GM19099 (cell line): ENCODE measurements around the gene SIGLEC12.

Experiments used
- POLR2A ChIP-seq: IDR thresholded peaks from 3 replicates; pipeline ENCODE4 v1.6.1; 2011; ENCODE audit warnings: low read depth; ENCODE audit not compliant: insufficient read length; ENCODE audit errors: extremely low read depth

Gene SIGLEC12

GRCh38 chr19:51535535-51535934 lies 33.9 kb upstream of the SIGLEC12 start:
- no peak for TF ChIP-seq POLR2A

DNA sequence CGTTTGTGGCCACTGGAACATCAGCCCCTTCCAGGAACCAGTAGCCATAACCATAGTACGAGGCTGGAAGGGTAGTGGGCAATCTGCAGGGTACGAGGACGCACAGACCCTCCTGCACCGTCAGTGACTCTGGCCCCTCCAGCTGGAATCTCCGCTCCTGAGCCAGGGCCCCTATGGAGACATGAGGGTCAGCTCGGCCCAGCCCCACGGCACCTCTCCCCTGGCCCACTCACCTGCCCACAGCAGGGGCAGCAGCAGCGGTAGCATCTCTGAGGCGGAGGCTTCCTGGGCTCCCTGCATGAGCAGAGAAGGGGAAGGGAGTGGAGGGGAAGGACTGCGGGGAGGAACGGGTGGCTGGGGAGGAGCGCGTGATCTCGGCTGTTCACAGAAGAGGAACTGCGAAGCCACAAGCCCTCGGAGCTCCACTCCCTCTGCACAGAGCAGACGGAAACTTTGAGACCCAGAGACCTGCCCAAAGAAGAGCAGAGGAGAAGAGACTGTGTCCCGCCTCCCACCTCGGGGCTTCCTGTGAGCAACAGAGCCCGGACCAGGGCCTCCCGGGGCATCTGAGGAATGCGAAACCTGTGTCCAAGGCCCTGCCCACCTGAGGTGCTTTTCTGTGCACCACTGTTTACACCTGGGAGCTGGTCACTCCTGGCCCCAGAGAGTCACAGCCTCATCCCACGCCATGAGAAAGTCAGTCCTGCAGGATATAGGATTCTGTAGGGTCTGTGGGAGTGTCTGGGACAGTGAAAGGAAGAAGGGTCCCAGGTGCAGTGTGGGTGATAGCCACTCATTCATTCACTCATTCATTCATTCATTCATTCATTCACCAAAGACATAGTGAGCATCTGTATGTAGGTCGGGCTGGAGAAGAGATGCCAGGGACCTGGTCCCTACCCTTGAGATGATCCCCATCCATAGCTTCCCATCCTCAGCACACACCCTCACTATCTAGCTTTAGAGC lies 30.0 kb upstream of the SIGLEC12 start, which contains the start of gene SIGLEC6:
Gene SIGLEC6, minus strand, starts transcription at position 322 of the 967 bp plus-strand sequence. Its CDS starts 22 bp downstream, at position 300.
- TF ChIP-seq POLR2A, result no peak

- TF ChIP-seq POLR2A, result no peak
Observed at GRCh38 chr19:51530616-51531015, 29.0 kb upstream of the SIGLEC12 start.

DNA sequence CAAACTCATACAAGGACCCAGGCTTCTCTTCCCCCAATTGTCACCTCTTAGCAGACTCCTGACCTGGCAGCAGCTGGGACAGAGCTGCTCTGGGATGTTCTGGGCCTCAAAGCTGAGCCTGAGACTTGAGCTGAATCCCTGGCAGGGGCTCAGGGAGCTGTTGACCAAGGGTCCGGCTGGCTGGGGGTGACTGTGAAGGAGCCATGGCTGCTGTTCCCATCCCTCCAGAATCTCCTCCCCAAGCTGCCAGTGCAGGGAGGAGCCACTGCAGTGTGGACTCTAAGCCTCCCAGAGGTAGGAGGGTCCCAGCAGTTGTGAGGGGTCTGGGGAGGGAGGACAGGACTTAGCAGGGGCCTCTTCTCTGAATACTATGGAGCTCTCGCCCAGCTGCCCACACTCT lies 27.7 kb upstream of the SIGLEC12 start:
- TF ChIP-seq POLR2A, result no peak

GRCh38 chr19:51525651-51526050 lies 24.1 kb upstream of the SIGLEC12 start:
- no peak for TF ChIP-seq POLR2A

DNA sequence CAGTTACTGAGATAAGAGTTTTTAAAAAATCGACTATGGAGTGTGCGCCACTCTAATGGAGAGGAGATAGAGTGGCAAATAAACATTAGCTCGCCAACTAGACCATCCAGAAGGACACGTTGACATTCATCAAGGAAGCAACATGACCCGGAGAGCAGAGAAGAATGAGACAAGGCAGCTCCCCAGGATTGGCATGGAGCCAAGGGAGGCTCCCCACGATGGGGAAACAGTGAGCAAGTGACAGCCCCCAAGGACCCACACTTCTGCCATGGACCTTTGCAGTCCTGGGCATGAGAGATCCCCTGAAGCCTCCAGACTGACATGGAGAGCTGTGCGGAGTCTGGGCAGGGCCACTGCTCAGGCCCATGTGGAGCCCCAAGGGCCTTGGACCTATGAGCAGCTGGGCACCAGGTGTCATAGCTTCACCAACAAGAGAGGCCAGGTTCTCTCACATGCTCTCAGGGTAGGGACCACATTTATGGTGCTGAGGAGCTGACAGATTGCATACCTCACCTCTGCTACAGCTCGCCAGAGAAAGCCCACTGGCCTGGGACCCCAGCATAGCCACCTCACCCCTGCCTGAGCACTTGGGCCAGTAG lies 23.2 kb upstream of the SIGLEC12 start:
- TF ChIP-seq POLR2A, result no peak

DNA sequence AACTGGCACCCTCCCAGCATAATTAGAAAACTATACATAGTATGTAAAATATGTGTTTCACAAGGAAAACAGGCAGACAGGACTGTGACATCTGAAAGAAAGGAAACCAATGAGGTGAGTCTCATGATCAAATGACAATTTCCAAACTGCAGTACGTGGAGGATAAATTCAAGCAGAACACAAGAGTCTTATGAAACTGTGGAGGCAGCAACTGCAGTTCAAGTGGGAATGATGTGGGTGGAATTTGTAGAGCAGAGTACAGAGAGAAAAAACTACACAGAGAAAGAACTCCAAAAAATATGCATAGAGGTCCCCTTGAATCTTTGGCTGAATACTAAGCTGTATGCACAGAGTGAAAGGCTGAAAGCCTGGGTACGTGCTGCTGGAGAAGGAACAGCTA lies 20.2 kb upstream of the SIGLEC12 start:
- no peak for TF ChIP-seq POLR2A

DNA sequence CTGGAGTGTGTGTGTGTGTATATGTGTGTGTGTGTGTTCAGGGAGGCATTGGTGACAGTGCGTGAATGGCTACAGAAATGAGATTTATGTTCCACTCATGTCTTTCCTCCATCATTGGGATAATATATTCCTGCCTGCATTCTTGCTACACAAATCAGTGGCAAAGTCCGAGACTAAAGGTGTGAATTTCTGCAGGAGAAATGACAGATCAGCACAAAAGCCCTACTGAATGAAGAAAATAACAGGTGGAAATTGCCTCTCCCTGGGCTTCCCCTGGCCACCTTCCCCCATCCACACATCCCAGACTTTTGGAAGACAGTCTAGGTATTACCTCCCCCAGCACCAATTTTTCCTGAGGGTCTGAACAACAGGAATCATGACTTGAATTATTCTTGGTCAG lies 19.8 kb upstream of the SIGLEC12 start:
- TF ChIP-seq POLR2A, result no peak

DNA sequence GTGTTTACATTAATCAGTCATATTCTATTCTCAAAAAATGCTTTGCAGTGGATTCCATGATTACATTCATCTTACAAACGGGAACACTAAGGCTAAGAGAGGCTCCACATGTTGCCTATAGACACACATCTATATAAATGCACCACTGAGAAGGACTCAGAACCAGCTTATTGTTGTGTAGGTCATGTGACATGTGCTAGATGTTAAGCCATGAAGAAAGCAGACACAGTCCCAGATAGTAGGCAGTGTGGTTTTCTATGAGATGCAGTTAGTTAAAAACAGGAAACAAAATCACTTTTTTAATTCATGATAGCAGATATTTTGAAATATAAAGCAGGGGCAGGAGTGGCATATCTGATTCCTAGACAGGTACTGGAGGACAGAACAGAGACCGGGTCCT lies 19.1 kb upstream of the SIGLEC12 start:
- no peak for TF ChIP-seq POLR2A

- TF ChIP-seq POLR2A, result no peak
Observed at GRCh38 chr19:51514866-51515481, 13.4 kb upstream of the SIGLEC12 start.

DNA sequence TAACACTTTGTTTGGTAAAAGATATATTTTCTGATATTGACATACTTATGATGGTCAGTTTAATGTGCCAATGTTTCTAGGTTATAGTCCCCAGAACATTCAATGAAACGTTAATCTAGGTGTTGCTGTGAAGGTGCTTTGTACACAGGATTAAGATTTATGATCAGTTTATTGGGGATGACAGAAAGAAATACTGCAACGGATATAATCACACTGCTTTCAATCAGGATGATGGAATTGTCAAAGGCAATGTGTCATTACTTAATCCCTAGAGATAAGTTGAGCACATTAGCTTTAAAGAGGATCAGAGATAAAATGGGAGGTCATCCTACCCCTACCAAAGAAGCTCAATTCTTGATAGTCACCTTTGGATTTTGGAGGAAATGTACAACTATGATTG lies 12.4 kb upstream of the SIGLEC12 start:
- no peak for TF ChIP-seq POLR2A

GRCh38 chr19:51511353-51511752 lies 9.8 kb upstream of the SIGLEC12 start:
- no peak for TF ChIP-seq POLR2A

GRCh38 chr19:51509823-51510660 lies 8.4 kb upstream of the SIGLEC12 start:
- no peak for TF ChIP-seq POLR2A

DNA sequence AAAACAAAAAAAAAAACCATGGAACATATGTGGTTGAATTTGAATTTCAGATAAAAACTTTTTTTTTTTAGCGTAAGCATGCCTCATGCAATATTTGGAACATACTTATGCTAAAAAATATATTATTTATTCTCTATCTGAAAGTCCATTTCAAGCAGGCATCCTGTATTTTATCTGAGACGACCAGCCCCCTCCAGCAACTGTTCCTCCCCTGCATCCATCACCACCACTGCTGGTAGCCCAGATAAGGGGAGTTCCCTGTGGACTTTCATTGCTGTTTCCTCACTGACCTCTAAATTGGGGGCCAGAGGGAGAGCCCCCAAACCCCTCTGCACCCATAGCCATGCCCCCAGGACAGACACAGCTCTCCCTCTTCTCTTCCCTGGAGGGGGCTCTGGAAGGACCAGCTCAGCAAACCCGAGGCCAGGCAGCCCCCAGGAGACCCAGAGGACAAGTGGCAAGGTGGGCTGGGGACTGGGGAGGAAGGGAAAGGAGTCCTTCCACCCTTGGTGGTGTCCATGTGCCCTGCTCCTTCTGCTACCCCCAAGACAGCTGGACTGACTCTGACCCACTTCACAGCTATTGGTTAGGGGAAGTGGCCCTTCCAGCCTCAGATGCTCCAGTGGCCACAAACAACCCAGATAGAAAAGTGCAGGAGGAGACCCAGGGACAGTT lies 6.6 kb upstream of the SIGLEC12 start:
- no peak for TF ChIP-seq POLR2A
